Activated CD4-positive, CD25-positive, alpha-beta regulatory T cell treated with anti-CD3 and anti-CD28 coated beads, Interleukin-2, amount 50 U/mL, for 24 hours (primary cell): ENCODE results near the gene ABHD17A.
"Not testable (repeated sequence)": the region's sequence is repeated elsewhere in the genome, so short reads cannot be mapped to it uniquely, and the experiment has no call there.

ENCODE experiments used
- ATAC-seq, 2 donors: fragments of 150-1000 bp; cut with Tn5 transposase; one replicate each; pipeline ENCODE4 v1.10.0; 2021; ENCODE audit warnings: mild to moderate bottlenecking in 1 of 2, moderate library complexity in 1 of 2

Gene ABHD17A

GRCh38 chr19:1909761-1910080 is 24.4 kb upstream of the ABHD17A start:
- no peak for ATAC-seq

- no peak for ATAC-seq
These were observed 23.0 kb upstream of the ABHD17A start for GRCh38 chr19:1908364-1908678.

GRCh38 chr19:1907563-1908363 is 22.5 kb upstream of the ABHD17A start:
- ATAC-seq: no peak

GRCh38 chr19:1906985-1907562 is 21.8 kb upstream of the ABHD17A start:
- ATAC-seq: no peak

GRCh38 chr19:1905863-1906375 is 20.6 kb upstream of the ABHD17A start:
- no peak for ATAC-seq

- peak; percentile 97 to 98 for ATAC-seq
These were observed 20.0 kb upstream of the ABHD17A start, which contains the start of the genes ADAT3 and SCAMP4 for GRCh38 chr19:1905110-1905862. ADAT3 (plus strand) TSS chr19:1905399; CDS start chr19:1912048, 6,649 bp downstream. SCAMP4 (plus strand) TSS chr19:1905399; CDS start chr19:1915020, 9,621 bp downstream.

GRCh38 chr19:1904860-1905109 is 19.5 kb upstream of the ABHD17A start:
- ATAC-seq: no peak

- no peak for ATAC-seq
These were observed 17.6 kb upstream of the ABHD17A start for GRCh38 chr19:1902923-1903322.

GRCh38 chr19:1901940-1902404 is 16.7 kb upstream of the ABHD17A start:
- ATAC-seq: no peak

GRCh38 chr19:1896508-1896907 is 11.2 kb upstream of the ABHD17A start:
- ATAC-seq: no peak

- no peak for ATAC-seq
These were observed 8.5 kb upstream of the ABHD17A start for GRCh38 chr19:1893791-1894190.

GRCh38 chr19:1889907-1890306 is 4.6 kb upstream of the ABHD17A start:
- no peak for ATAC-seq

GRCh38 chr19:1888385-1888784 is 3.1 kb upstream of the ABHD17A start:
- no peak for ATAC-seq

GRCh38 chr19:1886360-1886759 is 1.1 kb upstream of the ABHD17A start:
- ATAC-seq: not testable (repeated sequence)

- ATAC-seq: no peak
These were observed 469 bp downstream of the ABHD17A start for GRCh38 chr19:1884719-1885334.

- ATAC-seq: peak; percentile 17 to 19
These were observed 991 bp downstream of the ABHD17A start for GRCh38 chr19:1884291-1884718.

- no peak for ATAC-seq
These were observed 1.5 kb downstream of the ABHD17A start for GRCh38 chr19:1883784-1884183.

GRCh38 chr19:1882786-1883692 is 2.3 kb downstream of the ABHD17A start:
- ATAC-seq: no peak

GRCh38 chr19:1882089-1882785 is 3.1 kb downstream of the ABHD17A start:
- peak; percentile 33 to 52 for ATAC-seq

GRCh38 chr19:1881393-1882088 is 3.8 kb downstream of the ABHD17A start:
- not testable (repeated sequence) for ATAC-seq
